K562 (cell line): ENCODE results near the gene CLEC2D. TPM values are rescaled to one million over a fixed set of nuclear protein-coding genes. Genes with fewer than 3 reads are reported as not detected.

Experiments used
- C11orf30 ChIP-seq: fragments of 450-650 bp; IDR thresholded peaks from 2 replicates; pipeline ENCODE4 v1.6.1; 2016; ENCODE audit warnings: low read depth, mild to moderate bottlenecking
- HDGF ChIP-seq: fragments of 450-650 bp; IDR thresholded peaks from 2 replicates; pipeline ENCODE4 v1.6.1; 2016
- MIER1 ChIP-seq: fragments of 450-650 bp; IDR thresholded peaks from 2 replicates; pipeline ENCODE4 v1.6.1; 2016; ENCODE audit warnings: antibody characterized with exemption, mild to moderate bottlenecking, low read depth
- PTBP1 ChIP-seq: fragments of 200-400 bp; formaldehyde crosslinking; IDR thresholded peaks from 2 replicates; pipeline ENCODE4 v1.6.1; 2017; ENCODE audit warnings: low read depth, low read length
- RAD21 ChIP-seq, 2 experiments: fragments of 250-450 bp in 1 of 2; fragments of 450-650 bp in 1 of 2; sonication (Bioruptor Pico) in 1 of 2; formaldehyde crosslinking in 1 of 2; IDR thresholded peaks in 1 of 2; conservative IDR thresholded peaks in 1 of 2; 2 replicates each; pipeline versions ENCODE4 v1.4.0 to v1.8.0; 2020 to 2022; ENCODE audit warnings: mild to moderate bottlenecking in 2 of 2, moderate library complexity in 1 of 2
- SIN3B ChIP-seq: fragments of 450-650 bp; IDR thresholded peaks from 2 replicates; pipeline ENCODE4 v1.6.1; 2017; ENCODE audit warnings: low read depth, mild to moderate bottlenecking, moderate library complexity
- TAF1 ChIP-seq: IDR thresholded peaks from 2 replicates; pipeline ENCODE4 v1.6.1; 2011; ENCODE audit warnings: mild to moderate bottlenecking, low read length, moderate library complexity; ENCODE audit not compliant: insufficient read depth, control insufficient read depth, severe bottlenecking; ENCODE audit errors: extremely low read depth
- ZNF316 ChIP-seq: fragments of 450-650 bp; IDR thresholded peaks from 2 replicates; pipeline ENCODE4 v1.6.1; 2016
- polyA plus RNA-seq, 8 experiments: library from polyadenylated mRNA; depleted of rRNA in 4 of 8; stranded (reverse) in 5 of 8; unstranded in 3 of 8; fragments of >200 nt; fragmentation: Nextera tagmentation in 2 of 8; fragmentation: Illumina TruSeq in 1 of 8; extraction: Ambion mirVana in 2 of 8; extraction: Trizol in 1 of 8; gene quantifications; 2 replicates each; pipeline versions ENCODE4 v1.2.1 to v1.2.3, GENCODE V29; 2011 to 2014; ENCODE audit warnings: inconsistent platforms in 1 of 8, missing spikeins in 1 of 8
- total RNA-seq, 7 experiments: library from RNA; depleted of rRNA in 6 of 7; stranded (reverse); fragments of >200 nt in 6 of 7; fragmentation: Illumina TruSeq in 2 of 7; extraction: Trizol in 2 of 7; gene quantifications; 2 replicates each; pipeline versions ENCODE4 v1.2.1 to v1.2.3, GENCODE V29; 2011 to 2021; ENCODE audit warnings: low replicate concordance in 1 of 7
- TF ChIP-seq, protein P1 (sequence below): fragments of 450-650 bp; IDR thresholded peaks from 2 replicates; pipeline ENCODE4 v1.6.1; 2016; ENCODE audit warnings: low read depth
- TF ChIP-seq, protein P2 (sequence below): fragments of 250-450 bp; sonication (Bioruptor Pico); IDR thresholded peaks from 2 replicates; pipeline ENCODE4 v1.5.0; 2021; ENCODE audit warnings: mild to moderate bottlenecking, moderate library complexity

The CLEC2D gene
- total and polyA plus RNA-seq, 9 of the 15 experiments (the other 6 are each of a cell fraction or from before 2014, with no cell fraction given) = 1.4 to 5.0 (median 2.2) TPM

GRCh38 chr12:9707864-9708808 is 38.6 kb downstream of the CLEC2D start (continued):
- TF ChIP-seq, protein P1, sequence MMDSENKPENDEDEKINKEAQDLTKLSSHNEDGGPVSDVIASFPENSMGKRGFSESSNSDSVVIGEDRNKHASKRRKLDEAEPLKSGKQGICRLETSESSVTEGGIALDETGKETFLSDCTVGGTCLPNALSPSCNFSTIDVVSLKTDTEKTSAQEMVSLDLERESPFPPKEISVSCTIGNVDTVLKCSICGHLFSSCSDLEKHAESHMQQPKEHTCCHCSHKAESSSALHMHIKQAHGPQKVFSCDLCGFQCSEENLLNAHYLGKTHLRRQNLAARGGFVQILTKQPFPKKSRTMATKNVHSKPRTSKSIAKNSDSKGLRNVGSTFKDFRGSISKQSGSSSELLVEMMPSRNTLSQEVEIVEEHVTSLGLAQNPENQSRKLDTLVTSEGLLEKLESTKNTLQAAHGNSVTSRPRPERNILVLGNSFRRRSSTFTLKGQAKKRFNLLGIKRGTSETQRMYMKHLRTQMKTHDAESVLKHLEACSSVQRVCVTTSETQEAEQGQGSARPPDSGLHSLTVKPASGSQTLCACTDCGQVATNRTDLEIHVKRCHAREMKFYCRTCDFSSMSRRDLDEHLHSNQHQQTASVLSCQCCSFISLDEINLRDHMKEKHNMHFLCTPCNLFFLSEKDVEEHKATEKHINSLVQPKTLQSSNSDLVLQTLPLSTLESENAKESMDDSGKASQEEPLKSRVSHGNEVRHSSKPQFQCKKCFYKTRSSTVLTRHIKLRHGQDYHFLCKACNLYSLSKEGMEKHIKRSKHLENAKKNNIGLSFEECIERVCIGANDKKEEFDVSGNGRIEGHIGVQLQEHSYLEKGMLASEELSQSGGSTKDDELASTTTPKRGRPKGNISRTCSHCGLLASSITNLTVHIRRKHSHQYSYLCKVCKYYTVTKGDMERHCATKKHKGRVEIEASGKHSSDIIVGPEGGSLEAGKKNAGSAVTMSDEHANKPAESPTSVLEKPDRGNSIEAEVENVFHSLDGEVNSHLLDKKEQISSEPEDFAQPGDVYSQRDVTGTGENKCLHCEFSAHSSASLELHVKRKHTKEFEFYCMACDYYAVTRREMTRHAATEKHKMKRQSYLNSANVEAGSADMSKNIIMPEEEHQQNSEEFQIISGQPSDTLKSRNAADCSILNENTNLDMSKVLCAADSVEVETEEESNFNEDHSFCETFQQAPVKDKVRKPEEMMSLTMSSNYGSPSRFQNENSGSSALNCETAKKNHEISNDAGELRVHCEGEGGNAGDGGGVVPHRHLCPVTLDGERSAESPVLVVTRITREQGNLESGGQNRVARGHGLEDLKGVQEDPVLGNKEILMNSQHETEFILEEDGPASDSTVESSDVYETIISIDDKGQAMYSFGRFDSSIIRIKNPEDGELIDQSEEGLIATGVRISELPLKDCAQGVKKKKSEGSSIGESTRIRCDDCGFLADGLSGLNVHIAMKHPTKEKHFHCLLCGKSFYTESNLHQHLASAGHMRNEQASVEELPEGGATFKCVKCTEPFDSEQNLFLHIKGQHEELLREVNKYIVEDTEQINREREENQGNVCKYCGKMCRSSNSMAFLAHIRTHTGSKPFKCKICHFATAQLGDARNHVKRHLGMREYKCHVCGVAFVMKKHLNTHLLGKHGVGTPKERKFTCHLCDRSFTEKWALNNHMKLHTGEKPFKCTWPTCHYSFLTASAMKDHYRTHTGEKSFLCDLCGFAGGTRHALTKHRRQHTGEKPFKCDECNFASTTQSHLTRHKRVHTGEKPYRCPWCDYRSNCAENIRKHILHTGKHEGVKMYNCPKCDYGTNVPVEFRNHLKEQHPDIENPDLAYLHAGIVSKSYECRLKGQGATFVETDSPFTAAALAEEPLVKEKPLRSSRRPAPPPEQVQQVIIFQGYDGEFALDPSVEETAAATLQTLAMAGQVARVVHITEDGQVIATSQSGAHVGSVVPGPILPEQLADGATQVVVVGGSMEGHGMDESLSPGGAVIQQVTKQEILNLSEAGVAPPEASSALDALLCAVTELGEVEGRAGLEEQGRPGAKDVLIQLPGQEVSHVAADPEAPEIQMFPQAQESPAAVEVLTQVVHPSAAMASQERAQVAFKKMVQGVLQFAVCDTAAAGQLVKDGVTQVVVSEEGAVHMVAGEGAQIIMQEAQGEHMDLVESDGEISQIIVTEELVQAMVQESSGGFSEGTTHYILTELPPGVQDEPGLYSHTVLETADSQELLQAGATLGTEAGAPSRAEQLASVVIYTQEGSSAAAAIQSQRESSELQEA = no peak
- TF ChIP-seq MIER1 (peak; percentile 62; the same call in 1 of the 2 replicates), SIN3B (no peak), ZNF316 (peak; percentile 26), TAF1 (no peak), HDGF (no peak), C11orf30 (no peak), RAD21 (CRISPR knock-in tag; conservative IDR thresholded peaks at IDR 0.05 in 1 of 2, IDR thresholded peaks at IDR 0.05 in 1 of 2) (peak; percentile 51 to 75), PTBP1 (0 out of 2 replicates have a peak, but pooled peaks have one; percentile 53)
- TF ChIP-seq, protein P2, sequence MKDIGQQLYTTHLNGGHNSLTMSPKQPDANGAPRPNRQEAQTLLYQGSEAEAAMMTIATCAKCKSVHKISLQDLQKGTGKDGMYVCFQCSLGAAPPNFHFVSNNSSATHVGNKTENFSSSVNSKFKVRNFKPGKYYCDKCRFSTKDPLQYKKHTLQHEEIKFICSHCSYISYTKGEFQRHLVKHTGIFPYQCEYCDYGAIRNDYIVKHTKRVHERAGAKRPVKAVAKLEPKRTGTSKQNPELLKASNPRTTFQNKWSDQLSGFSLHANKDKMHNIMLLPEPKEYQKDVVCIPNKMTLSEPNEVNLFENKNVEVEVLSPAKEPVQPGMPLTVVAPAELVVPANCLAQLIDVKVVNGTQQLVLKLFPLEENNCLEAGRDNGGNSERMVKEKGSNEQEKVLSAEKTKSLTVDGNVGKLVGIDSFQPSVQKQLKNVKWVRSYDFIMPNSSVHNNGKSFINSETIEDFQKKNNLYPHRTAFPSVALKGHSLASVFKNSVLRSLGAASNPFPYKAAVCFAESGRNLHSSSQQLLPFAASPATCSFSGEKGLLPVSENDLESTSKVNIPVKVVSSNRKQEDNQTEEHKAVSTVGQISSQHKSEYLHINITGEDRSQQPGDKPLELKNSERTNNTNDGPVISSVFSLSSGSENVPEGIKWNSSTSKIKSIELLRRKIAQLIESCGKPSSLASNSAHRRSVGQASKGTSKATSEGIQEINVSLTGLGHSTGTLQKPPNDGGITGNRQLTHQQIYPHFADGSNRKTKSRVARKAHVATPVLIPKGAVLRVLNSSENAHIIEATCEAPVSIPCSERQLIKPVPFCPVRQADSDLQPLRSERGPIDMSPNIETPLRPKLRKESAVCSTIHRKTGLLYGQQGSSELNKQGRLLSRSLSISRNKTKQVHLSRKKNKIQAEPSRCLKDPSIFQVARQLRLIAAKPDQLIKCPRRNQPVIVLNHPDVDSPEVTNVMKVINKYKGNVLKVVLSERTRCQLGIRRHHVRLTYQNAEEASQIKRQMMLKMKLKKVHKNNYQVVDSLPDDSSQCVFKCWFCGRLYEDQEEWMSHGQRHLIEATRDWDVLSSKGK (CRISPR knock-in tag) = no peak
